Measurements from ENCODE around the gene PATE2.

DNA sequence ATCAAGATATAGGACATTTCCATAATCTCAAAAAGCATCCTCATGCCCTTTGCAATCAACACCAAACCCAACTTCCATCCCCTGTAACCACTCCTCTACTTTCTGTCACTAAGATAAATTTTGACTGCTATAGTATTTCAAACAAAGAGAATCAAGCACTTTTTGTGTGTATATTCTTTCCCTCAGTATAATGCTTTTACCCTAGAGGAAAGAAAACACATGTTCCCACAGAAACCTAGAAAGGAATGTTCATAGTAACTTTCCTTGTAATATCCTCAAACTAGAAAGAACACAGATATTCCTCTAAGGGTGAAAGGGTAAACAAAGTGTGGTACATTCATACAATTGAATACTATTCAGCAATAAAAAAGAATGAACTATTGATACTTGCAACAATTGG lies 38.0 kb downstream of the PATE2 start:
- TF ChIP-seq ZNF589 (CRISPR knock-in tag; conservative IDR thresholded peaks at IDR 0.05) (no peak), POLR2AphosphoS5 (IDR thresholded peaks at IDR 0.05; ENCODE audit: low read depth, low read length) (no peak), ZNF678 (CRISPR knock-in tag; IDR thresholded peaks at IDR 0.05) (no peak), ZNF816 (CRISPR knock-in tag; IDR thresholded peaks at IDR 0.05; ENCODE audit: borderline replicate concordance) (no peak)
- TF ChIP-seq, protein P1, sequence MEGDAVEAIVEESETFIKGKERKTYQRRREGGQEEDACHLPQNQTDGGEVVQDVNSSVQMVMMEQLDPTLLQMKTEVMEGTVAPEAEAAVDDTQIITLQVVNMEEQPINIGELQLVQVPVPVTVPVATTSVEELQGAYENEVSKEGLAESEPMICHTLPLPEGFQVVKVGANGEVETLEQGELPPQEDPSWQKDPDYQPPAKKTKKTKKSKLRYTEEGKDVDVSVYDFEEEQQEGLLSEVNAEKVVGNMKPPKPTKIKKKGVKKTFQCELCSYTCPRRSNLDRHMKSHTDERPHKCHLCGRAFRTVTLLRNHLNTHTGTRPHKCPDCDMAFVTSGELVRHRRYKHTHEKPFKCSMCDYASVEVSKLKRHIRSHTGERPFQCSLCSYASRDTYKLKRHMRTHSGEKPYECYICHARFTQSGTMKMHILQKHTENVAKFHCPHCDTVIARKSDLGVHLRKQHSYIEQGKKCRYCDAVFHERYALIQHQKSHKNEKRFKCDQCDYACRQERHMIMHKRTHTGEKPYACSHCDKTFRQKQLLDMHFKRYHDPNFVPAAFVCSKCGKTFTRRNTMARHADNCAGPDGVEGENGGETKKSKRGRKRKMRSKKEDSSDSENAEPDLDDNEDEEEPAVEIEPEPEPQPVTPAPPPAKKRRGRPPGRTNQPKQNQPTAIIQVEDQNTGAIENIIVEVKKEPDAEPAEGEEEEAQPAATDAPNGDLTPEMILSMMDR (CRISPR knock-in tag; IDR thresholded peaks at IDR 0.05) = no peak

All from HepG2 (cell line).